Retinal pigment epithelial cell (primary cell): ENCODE results near the gene POLR3H.
"Not testable (repeated sequence)": the region's sequence is repeated elsewhere in the genome, so short reads cannot be mapped to it uniquely, and the experiment has no call there.

Experiments used
- DNase-seq: peaks from one replicate; pipeline ENCODE4 v3.0.0-alpha.2; 2010; ENCODE audit warnings: low read depth
- H3K4me3 ChIP-seq: 2 replicates; pipeline ENCODE4 v1.5.1; 2011; ENCODE audit warnings: mild to moderate bottlenecking, low read length, control low read depth, moderate library complexity
- TF ChIP-seq, protein P1 (sequence below): conservative IDR thresholded peaks from 2 replicates; pipeline ENCODE4 v1.5.1; 2011; ENCODE audit warnings: low read depth, low read length, control low read depth, inconsistent platforms

Gene POLR3H

GRCh38 chr22:41573677-41574076, 29.4 kb upstream of the POLR3H start:
- no peak overlapping the region for H3K4me3 ChIP-seq
- DNase-seq = no peak
- TF ChIP-seq, protein P1, sequence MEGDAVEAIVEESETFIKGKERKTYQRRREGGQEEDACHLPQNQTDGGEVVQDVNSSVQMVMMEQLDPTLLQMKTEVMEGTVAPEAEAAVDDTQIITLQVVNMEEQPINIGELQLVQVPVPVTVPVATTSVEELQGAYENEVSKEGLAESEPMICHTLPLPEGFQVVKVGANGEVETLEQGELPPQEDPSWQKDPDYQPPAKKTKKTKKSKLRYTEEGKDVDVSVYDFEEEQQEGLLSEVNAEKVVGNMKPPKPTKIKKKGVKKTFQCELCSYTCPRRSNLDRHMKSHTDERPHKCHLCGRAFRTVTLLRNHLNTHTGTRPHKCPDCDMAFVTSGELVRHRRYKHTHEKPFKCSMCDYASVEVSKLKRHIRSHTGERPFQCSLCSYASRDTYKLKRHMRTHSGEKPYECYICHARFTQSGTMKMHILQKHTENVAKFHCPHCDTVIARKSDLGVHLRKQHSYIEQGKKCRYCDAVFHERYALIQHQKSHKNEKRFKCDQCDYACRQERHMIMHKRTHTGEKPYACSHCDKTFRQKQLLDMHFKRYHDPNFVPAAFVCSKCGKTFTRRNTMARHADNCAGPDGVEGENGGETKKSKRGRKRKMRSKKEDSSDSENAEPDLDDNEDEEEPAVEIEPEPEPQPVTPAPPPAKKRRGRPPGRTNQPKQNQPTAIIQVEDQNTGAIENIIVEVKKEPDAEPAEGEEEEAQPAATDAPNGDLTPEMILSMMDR = no peak

DNA sequence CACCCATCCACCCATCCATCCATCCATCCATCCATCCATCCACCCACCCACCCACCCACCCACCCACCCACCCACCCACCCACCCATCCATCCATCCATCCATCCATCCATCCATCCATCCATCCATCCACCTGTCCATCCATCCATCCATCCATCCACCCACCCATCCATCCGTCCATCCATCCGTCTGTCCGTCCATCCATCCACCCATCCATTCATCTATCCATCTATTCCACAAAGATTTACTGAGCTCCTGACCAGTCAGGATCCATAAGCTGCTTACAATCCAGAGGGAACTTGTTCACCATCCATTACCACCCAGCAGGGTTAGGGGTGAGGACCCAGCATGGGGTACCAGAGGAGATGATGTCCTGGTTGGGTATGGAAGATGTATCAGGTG, 28.0 kb upstream of the POLR3H start:
- not testable (repeated sequence) for H3K4me3 ChIP-seq, DNase-seq

- TF ChIP-seq, protein P1 = no peak
- DNase-seq = no peak
- no peak overlapping the region for H3K4me3 ChIP-seq
These were observed 27.5 kb upstream of the POLR3H start for GRCh38 chr22:41571786-41572185.

DNA sequence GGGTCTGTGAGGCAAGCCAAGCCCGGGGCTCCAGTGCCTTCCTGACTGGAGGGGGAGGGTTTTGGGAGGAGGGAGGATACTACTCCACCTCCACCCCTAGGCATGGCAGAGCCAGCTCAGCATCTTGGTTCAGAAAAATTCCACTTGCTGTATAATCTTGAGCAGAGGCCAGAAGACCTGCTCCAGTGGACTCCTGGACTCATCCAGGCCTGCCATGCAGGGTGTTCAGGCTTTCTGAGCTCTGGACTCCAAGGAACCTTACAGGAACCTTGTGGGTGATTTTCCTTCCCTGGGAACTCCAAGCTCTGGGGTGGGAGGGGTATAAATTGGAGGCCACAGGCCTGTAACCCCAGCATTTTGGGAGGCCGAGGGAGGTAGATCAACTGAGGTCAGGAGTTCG, 26.0 kb upstream of the POLR3H start:
- TF ChIP-seq, protein P1 = no peak
- no peak overlapping the region for H3K4me3 ChIP-seq
- DNase-seq = no peak

GRCh38 chr22:41568811-41569210, 24.5 kb upstream of the POLR3H start:
- TF ChIP-seq, protein P1 = no peak

GRCh38 chr22:41567512-41567768, 23.2 kb upstream of the POLR3H start:
- no peak for DNase-seq
- no peak overlapping the region for H3K4me3 ChIP-seq
- TF ChIP-seq, protein P1 = no peak

More at GRCh38 chr22:41568811-41569210, 24.5 kb upstream of the POLR3H start:
- no peak overlapping the region for H3K4me3 ChIP-seq
- no peak for DNase-seq

- no peak overlapping the region for H3K4me3 ChIP-seq
- no peak for DNase-seq
- TF ChIP-seq, protein P1 = no peak
These were observed 21.3 kb upstream of the POLR3H start for GRCh38 chr22:41565403-41566054.

GRCh38 chr22:41564563-41564962, 20.3 kb upstream of the POLR3H start:
- no peak for DNase-seq
- TF ChIP-seq, protein P1 = no peak
- no peak overlapping the region for H3K4me3 ChIP-seq
